B cell (primary cell): ENCODE measurements around the gene RNGTT.

Experiments used
- EZH2 ChIP-seq: IDR thresholded peaks from 2 replicates; pipeline ENCODE4 v1.6.1; 2012; ENCODE audit warnings: borderline replicate concordance, low read depth, mild to moderate bottlenecking, moderate library complexity, low read length; ENCODE audit not compliant: insufficient read depth, poor library complexity, severe bottlenecking
- TF ChIP-seq, protein P1 (sequence below): fragments of 200-600 bp; IDR thresholded peaks from one replicate; pipeline ENCODE4 v1.8.0; 2022; ENCODE audit warnings: antibody characterized with exemption, mild to moderate bottlenecking

DNA sequence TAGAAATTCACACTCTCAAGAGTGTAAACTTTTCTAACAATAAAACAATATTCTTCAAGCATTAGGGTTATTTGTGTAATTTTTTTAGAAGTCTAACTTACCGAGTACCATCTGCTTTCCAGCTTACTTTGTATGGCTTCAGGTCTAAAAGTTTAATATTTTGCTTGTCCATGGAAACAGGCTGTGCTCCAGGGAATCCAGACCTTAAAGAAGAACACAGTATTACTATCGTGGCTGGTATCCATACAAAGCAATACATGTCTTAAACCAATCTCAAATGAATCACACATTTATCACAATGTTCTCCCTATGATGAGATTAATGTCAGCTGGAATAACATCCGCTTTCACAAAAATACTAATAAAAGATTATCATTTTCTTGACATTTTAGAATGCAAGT, 73.0 kb downstream of the RNGTT start:
- TF ChIP-seq EZH2 = no peak
- TF ChIP-seq, protein P1, sequence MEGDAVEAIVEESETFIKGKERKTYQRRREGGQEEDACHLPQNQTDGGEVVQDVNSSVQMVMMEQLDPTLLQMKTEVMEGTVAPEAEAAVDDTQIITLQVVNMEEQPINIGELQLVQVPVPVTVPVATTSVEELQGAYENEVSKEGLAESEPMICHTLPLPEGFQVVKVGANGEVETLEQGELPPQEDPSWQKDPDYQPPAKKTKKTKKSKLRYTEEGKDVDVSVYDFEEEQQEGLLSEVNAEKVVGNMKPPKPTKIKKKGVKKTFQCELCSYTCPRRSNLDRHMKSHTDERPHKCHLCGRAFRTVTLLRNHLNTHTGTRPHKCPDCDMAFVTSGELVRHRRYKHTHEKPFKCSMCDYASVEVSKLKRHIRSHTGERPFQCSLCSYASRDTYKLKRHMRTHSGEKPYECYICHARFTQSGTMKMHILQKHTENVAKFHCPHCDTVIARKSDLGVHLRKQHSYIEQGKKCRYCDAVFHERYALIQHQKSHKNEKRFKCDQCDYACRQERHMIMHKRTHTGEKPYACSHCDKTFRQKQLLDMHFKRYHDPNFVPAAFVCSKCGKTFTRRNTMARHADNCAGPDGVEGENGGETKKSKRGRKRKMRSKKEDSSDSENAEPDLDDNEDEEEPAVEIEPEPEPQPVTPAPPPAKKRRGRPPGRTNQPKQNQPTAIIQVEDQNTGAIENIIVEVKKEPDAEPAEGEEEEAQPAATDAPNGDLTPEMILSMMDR = no peak
